Heart right ventricle (tissue), 16 donors: ENCODE measurements around the gene MTERF4. TPM values are rescaled to one million over a fixed set of nuclear protein-coding genes. Genes with fewer than 3 reads are reported as not detected.
A peak's percentile ranks its signal among the peaks of the same experiment; 100 is the strongest.

Experiments
- ATAC-seq, 8 donors: fragments of 200-7000 bp; cut with Tn5 transposase; one replicate each; pipeline ENCODE4 v1.9.1; 2020; ENCODE audit warnings: mild to moderate bottlenecking in 8 of 8, moderate library complexity in 8 of 8, moderate number of reproducible peaks in 1 of 8
- DNase-seq, 2 donors: peaks; one replicate each; pipeline ENCODE4 v3.0.0-alpha.2; 2020
- H3K27ac ChIP-seq, 10 donors: fragments of 200-600 bp; sonication (generic) in 2 of 10; one replicate each; pipeline versions ENCODE4 v1.5.0 to v1.8.0; 2020 to 2022; ENCODE audit warnings: mild to moderate bottlenecking in 3 of 10
- H3K27me3 ChIP-seq, 7 donors: fragments of 200-600 bp; one replicate each; pipeline ENCODE4 v1.8.0; 2021 to 2022; ENCODE audit warnings: mild to moderate bottlenecking in 2 of 7
- H3K36me3 ChIP-seq, 9 donors: fragments of 200-600 bp; sonication (generic) in 1 of 9; one replicate each; pipeline versions ENCODE4 v1.5.0 to v1.8.0; 2020 to 2022; ENCODE audit warnings: mild to moderate bottlenecking in 2 of 9
- H3K4me1 ChIP-seq, 9 donors: fragments of 200-600 bp; sonication (generic) in 1 of 9; one replicate each; pipeline versions ENCODE4 v1.5.0 to v1.8.0; 2020 to 2022; ENCODE audit warnings: mild to moderate bottlenecking in 4 of 9
- H3K4me3 ChIP-seq, 10 donors: fragments of 200-600 bp; sonication (generic) in 2 of 10; one replicate each; pipeline versions ENCODE4 v1.5.0 to v1.8.0; 2020 to 2022; ENCODE audit warnings: mild to moderate bottlenecking in 7 of 10, moderate library complexity in 2 of 10
- H3K9me3 ChIP-seq, 11 donors: fragments of 200-600 bp in 10 of 11; sonication (generic) in 2 of 11; one replicate each; pipeline versions ENCODE4 v1.5.0 to v1.8.0; 2013 to 2022; ENCODE audit warnings: mild to moderate bottlenecking in 2 of 11, control low read depth in 1 of 11, moderate library complexity in 1 of 11
- WGBS, 2 donors: extraction: QIAGEN DNeasy Blood & Tissue Kit; methylation state at CpG; one replicate each; pipeline ENCODE4 v1.1.7; 2013; ENCODE audit warnings: inconsistent platforms in 1 of 2; 5-methylcytosine and 5-hydroxymethylcytosine counted together
- intact Hi-C, 10 donors: fragments of 100-400 bp; cut with DNase I; formaldehyde crosslinking; loops; one replicate each; pipeline versions ENCODE4 v1.11.1 to v1.14.2; 2022
- long read RNA-seq, 3 donors: library from polyadenylated mRNA; unstranded; transcript quantifications; one replicate each; pipeline ENCODE4 v2.0.0, GENCODE V29; 2020 to 2021
- polyA plus RNA-seq, 2 donors: library from polyadenylated mRNA; stranded (reverse); fragments of 200-250 nt; gene quantifications; one replicate each; pipeline ENCODE4 v1.2.3, GENCODE V29; 2013
- total RNA-seq, 10 donors: library from RNA; stranded (reverse); fragmentation: NEBNext Ultra II Directional in 3 of 10; extraction: Animal tissue kit (Norgen Biotek cat#: 25700) in 3 of 10; gene quantifications; one replicate each; pipeline versions ENCODE4 v1.2.1 to v1.2.4, GENCODE V29; 2021 to 2023
- TF ChIP-seq, protein P1 (sequence below), 9 donors: fragments of 200-600 bp; sonication (generic) in 2 of 9; IDR thresholded peaks; one replicate each; pipeline versions ENCODE4 v1.5.0 to v1.8.0; 2021 to 2022; ENCODE audit warnings: antibody characterized with exemption in 9 of 9, mild to moderate bottlenecking in 5 of 9, moderate library complexity in 1 of 9
- donor health status: Arrhythmogenic right ventricular cardiomyopathy.
- donor health status: ischemic (EF 13 %, LVEDD 7.1; RV severe dilation, severe dysfunction).
- donor health status: healthy with polysubstance abuse.
- donor health status: DM: no; HTN: yes; CAD: no.
- donor health status: DM: no; HTN: no; CAD: no.
- donor health status: ischemic (EF 25% LVEDD 6.9; RV normal size, moderate dysfunction).
- donor health status: ischemic (EF 25% LVEDD 5.7; RV mildly dilated, moderate dysfunction).
- donor health status: healthy.
- donor health status: DM: yes; HTN: yes; CAD: no.
- donor health status: Ischemic cardiomyopathy.
- donor health status: ischemic (EF 35%, LVEDD 5.7; RV mildly dilated, moderate dysfunction).
- donor health status: nonischemic (EF 11% LVEDD 7.7; RV severe dilation, severe dysfunction).
- donor health status: DM: yes; HTN: yes; CAD: no.
- donor health status: PGD.
- donor health status: ischemic (EF 29% LVEDD 5.4; RV normal size, mild dysfunction).
- donor health status: nonischemic (EF 23%, LVEDD 6.1; RV moderate dilation, normal function).

MTERF4 gene, protein sequence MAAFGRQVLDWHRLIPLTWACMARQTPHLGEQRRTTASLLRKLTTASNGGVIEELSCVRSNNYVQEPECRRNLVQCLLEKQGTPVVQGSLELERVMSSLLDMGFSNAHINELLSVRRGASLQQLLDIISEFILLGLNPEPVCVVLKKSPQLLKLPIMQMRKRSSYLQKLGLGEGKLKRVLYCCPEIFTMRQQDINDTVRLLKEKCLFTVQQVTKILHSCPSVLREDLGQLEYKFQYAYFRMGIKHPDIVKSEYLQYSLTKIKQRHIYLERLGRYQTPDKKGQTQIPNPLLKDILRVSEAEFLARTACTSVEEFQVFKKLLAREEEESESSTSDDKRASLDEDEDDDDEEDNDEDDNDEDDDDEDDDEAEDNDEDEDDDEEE
- 10 to 100 TPM; 18.9 to 27.1 (median 23.2) TPM for total RNA-seq
- polyA plus RNA-seq: 10 to 100 TPM; 18.5 to 22.9 TPM
- long read RNA-seq, donor 1, transcript MTERF4-202 (4 exons, 1,637 nt): major isoform, 27 of 41 reads
- long read RNA-seq, donor 1, partial matches to known transcripts: 2 of 41 reads
- long read RNA-seq, donor 1, other reads (novel, unspliced or antisense): 9 of 41 reads
- long read RNA-seq, donor 2, transcript MTERF4-202 (4 exons, 1,637 nt): major isoform, 15 of 37 reads
- long read RNA-seq, donor 2, partial matches to known transcripts: 1 of 37 reads
- long read RNA-seq, donor 2, other reads (novel, unspliced or antisense): 12 of 37 reads
- long read RNA-seq, donor 3, transcript MTERF4-202 (4 exons, 1,637 nt): major isoform, 44 of 53 reads
- long read RNA-seq, donor 3, partial matches to known transcripts: 1 of 53 reads
- long read RNA-seq, donor 3, other reads (novel, unspliced or antisense): 8 of 53 reads

DNA sequence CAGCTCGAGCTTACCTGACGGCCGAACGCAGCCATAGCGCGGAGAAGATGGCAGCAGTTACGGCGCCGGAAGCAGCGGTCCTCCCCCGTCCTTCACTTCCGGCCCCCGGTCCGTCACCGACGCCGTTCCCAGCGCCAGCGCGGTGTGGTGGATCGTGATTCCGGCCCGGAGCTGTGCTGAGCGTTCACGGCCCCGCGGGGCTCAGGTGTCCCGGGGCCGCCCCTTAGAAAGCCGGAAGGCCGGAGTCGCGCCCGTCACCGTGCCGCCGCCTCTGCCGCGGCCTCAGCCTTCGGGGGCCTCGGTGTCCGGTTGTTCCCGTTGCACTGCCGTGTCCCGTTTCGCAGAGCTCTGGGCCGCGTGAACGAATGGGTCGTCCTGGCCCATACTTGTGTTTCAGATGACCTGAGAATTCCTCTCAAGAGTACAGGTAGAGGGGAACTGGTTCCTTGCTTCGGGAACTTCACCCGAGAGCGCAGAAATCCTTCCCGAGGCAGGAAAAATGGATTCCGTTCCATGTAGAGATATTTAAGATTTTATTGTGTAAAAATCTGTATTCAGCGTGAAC, at the start of gene MTERF4:
Gene MTERF4 (minus strand): TSS at position 49 of the 565 bp plus-strand sequence. CDS start 14 bp downstream, at position 35.
- TF ChIP-seq, protein P1, sequence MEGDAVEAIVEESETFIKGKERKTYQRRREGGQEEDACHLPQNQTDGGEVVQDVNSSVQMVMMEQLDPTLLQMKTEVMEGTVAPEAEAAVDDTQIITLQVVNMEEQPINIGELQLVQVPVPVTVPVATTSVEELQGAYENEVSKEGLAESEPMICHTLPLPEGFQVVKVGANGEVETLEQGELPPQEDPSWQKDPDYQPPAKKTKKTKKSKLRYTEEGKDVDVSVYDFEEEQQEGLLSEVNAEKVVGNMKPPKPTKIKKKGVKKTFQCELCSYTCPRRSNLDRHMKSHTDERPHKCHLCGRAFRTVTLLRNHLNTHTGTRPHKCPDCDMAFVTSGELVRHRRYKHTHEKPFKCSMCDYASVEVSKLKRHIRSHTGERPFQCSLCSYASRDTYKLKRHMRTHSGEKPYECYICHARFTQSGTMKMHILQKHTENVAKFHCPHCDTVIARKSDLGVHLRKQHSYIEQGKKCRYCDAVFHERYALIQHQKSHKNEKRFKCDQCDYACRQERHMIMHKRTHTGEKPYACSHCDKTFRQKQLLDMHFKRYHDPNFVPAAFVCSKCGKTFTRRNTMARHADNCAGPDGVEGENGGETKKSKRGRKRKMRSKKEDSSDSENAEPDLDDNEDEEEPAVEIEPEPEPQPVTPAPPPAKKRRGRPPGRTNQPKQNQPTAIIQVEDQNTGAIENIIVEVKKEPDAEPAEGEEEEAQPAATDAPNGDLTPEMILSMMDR (IDR thresholded peaks at IDR 0.05): no peak
- WGBS, 2 donors: 0% methylated on average over 56 of the region's 56 CpGs
- H3K4me3 ChIP-seq: peak within 1 kb of the TSS; percentile 68 to 99 (median 92)
- H3K9me3 ChIP-seq: no peaks in the 10 kb centered on the region
- ATAC-seq (peak; percentile 98 to 99 (median 99)), DNase-seq (peak; percentile 85 to 88)
- H3K27me3 ChIP-seq: no peaks in the 10 kb centered on the region
- intact Hi-C loops: loop anchor here in 2 of 10 donors (5.0 to 10.0 kb wide), 2 partner anchors 112 to 190 kb away; no protein-coding TSS in a partner anchor
- H3K36me3 ChIP-seq: peaks cover 0 to 32% (median 18%) of the 10 kb centered on the region in 9 donors
- peaks cover 6 to 28% (median 21%) of the 10 kb centered on the region in 9 donors for H3K4me1 ChIP-seq
- peak within 1 kb of the TSS; percentile 19 to 94 (median 88) for H3K27ac ChIP-seq

DNA sequence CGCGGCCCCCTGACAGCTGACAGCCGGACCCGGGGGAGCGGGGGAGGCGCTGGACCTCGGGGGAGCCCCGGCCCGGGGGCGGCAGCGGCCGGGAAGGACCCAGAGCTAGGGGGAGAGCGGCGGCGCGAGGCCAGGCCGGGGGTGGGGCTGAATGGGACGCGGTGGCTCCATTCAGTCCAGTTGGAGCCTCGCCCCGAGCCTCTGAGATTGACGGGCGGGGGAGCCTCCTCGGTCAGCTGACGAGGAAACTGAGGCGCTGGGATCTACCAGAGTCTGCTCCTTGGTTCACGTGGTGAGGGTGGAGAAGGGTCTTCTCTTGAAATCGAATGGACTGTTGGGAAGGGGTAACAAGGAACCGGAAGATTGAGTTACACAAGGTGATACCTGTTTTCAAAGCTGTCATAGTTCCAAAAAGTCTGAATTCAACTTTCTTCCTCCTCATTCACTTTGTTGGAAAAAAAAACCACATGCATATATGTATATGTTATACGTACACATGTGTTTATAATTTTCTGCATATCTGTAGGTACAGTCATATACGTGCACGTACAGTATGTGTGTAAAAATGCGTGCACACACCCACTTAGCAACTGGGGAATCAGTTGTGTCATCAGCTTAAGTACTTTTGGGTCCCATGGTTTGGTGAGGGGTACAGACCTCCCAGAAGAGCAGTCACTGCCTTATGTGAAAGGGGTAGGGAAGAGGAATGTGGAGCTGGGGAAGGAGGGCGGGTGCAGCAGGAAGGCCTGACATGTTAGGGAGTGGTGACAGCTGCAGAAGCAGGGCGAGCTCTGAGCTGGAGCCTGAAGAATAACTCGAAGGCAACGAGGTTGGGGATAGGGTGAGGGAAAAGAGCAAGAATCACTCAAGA, 48.8 kb upstream of the MTERF4 start:
- DNase-seq (peak in 1 of 2 donors; percentile 36), ATAC-seq (peak in 5 of 8 donors; percentile 1 to 34 (median 5))
- Histone ChIP-seq H3K36me3 (peaks cover 0 to 28% (median 11%) of the 10 kb centered on the region in 9 donors), H3K4me3 (peak overlapping the region; percentile 63 to 100 (median 95)), H3K27me3 (no peaks in the 10 kb centered on the region), H3K27ac (peak overlapping the region in 9 of 10 donors; percentile 70 to 94 (median 89)), H3K9me3 (no peaks in the 10 kb centered on the region), H3K4me1 (peaks cover 2 to 24% (median 20%) of the 10 kb centered on the region in 9 donors)
- 7% methylated on average over 31 to 37 of the region's 37 CpGs for WGBS, 2 donors
- TF ChIP-seq, protein P1 (IDR thresholded peaks at IDR 0.05): peak in 2 of 9 donors; percentile 1 to 7
- intact Hi-C loops: loop anchor here in 2 of 10 donors (2.0 to 10.0 kb wide), 2 partner anchors 66 to 194 kb away; no protein-coding TSS in a partner anchor

DNA sequence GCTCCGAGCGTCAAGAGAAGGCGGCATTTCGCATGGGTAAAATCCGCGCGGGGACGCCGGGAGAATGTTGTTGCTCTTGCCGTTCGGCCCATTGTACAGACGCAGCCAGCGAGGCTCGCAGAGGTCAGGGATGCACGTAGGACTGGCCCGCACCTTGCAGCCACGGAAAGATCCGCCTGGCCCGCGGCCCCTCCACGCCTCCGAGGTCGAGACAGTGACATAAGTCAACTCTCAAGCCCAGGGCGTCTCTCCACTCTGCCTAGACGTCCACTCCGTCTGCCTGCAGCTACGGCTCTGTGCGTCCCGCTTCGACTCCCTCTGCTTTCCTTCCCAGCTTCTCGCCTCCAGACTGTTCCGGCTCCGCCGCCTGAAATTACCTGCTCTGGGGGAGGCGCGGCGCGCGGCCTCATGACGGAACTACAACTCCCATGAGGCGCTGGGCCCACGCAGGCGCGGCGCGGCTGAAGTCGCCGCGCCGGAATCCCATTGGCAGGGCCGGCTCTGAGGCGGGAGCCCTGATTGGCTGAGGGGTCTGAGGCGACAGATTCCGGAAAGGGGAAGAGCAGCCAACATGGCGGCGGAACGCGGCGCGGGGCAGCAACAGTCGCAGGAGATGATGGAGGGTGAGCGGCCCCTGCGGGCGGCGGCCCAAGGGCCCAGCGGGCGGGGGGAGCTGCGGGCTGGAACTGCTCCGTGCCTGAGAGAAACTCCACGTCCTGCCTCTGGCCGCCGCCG, 48.0 kb upstream of the MTERF4 start, which contains the start of gene PPP1R7:
Gene PPP1R7 (plus strand): TSS at position 543 of the 735 bp plus-strand sequence. CDS start 29 bp downstream, at position 572.
- intact Hi-C loops: loop anchor here in 2 of 10 donors (2.0 to 10.0 kb wide), 2 partner anchors 67 to 195 kb away; no protein-coding TSS in a partner anchor
- TF ChIP-seq, protein P1 (IDR thresholded peaks at IDR 0.05): peak in 4 of 9 donors; percentile 24 to 39 (median 34)
- Histone ChIP-seq H3K27ac (peak within 1 kb of the TSS in 9 of 10 donors; percentile 70 to 94 (median 89)), H3K36me3 (peaks cover 0 to 24% (median 6%) of the 10 kb centered on the region in 9 donors), H3K4me3 (peak within 1 kb of the TSS; percentile 63 to 100 (median 95)), H3K4me1 (peaks cover 2 to 24% (median 20%) of the 10 kb centered on the region in 9 donors), H3K27me3 (no peaks in the 10 kb centered on the region), H3K9me3 (no peaks in the 10 kb centered on the region)
- ATAC-seq (peak; percentile 96 to 99 (median 98)), DNase-seq (peak; percentile 94 to 95)
- WGBS, 2 donors: 0 to 1% methylated on average over 67 to 73 of the region's 73 CpGs
